GM23248 (cell line): ENCODE measurements around the gene FHL3.

Experiments
- EZH2 ChIP-seq: fragments of 200-600 bp; sonication (generic); IDR thresholded peaks from 2 replicates; pipeline ENCODE4 v1.6.1; 2018; ENCODE audit warnings: antibody characterized with exemption, mild to moderate bottlenecking; ENCODE audit not compliant: insufficient read depth, poor library complexity, severe bottlenecking
- EZH2phosphoT487 ChIP-seq: fragments of 200-600 bp; sonication (generic); IDR thresholded peaks from 2 replicates; pipeline ENCODE4 v1.6.1; 2018; ENCODE audit warnings: antibody characterized with exemption, moderate library complexity, mild to moderate bottlenecking, low read depth; ENCODE audit not compliant: insufficient read depth

- TF ChIP-seq EZH2 (no peak), EZH2phosphoT487 (no peak)
These were observed 5.1 kb downstream of the FHL3 start for GRCh38 chr1:38000233-38000528.
